ENCODE measurements around the gene NOS1AP. TPM values are rescaled to one million over a fixed set of nuclear protein-coding genes. Genes with fewer than 3 reads are reported as not detected.
"Not testable (repeated sequence)": the region's sequence is repeated elsewhere in the genome, so short reads cannot be mapped to it uniquely, and the experiment has no call there.

NOS1AP gene
- total RNA-seq, 2 donors from 2014 or later, result 1.8 to 2.8 TPM

DNA sequence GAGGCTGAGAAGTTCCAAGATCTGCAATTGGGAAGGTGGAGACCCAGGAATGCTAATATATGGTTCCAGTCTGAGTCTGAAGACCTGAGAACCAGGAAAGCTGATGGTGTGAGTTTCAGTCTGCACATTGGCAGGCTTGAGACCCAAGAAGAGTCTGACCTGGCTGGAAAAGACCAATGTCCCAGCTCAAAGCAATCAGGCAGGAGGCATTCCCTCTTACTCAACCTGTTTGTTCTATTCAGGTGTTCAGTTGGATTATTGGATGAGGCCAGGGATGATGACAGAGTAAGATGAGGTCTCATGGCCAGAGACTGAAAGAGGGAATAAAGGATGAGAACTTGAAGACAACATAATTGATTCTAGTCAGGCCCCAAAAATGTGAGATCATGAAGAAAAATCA is 257.1 kb downstream of the NOS1AP start:
- ATAC-seq (no peak), DNase-seq (no peak)
- intact Hi-C loops (cut with DNase I), result no loop called here

- DNase-seq, result no peak
- ATAC-seq, result peak in 1 of 2 donors; percentile 43
- intact Hi-C loops (cut with DNase I), result no loop called here
These were observed 257.8 kb downstream of the NOS1AP start for GRCh38 chr1:162327144-162327787.

GRCh38 chr1:162327788-162328165 is 258.3 kb downstream of the NOS1AP start:
- DNase-seq (no peak), ATAC-seq (no peak)
- intact Hi-C loops (cut with DNase I), result no loop called here

GRCh38 chr1:162328512-162328911 is 259.0 kb downstream of the NOS1AP start:
- DNase-seq, result no peak
- intact Hi-C loops (cut with DNase I), result no loop called here
- no peak for ATAC-seq

GRCh38 chr1:162329826-162330225 is 260.3 kb downstream of the NOS1AP start:
- ATAC-seq (no peak), DNase-seq (no peak)
- intact Hi-C loops (cut with DNase I), result no loop called here

DNA sequence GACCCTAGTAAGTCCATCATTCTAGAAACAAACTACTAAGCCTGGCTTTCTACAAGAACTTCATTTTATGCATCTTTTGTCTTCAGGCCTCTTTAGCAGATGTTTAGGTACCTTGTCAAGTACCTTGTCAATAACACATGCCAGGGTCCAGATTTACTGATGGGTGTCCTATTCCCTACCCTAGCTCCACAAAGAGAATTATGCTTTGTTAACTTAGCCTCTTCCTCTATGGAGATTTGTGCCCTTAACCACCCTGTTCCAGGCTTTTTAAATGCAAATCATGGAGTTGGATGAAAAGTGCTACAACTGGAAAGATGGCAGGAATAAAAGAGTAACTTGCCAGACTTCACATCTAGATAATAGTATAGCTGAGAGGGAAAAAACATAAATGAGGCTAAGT is 264.5 kb downstream of the NOS1AP start:
- DNase-seq (no peak), ATAC-seq (no peak)
- intact Hi-C loops (cut with DNase I), result no loop called here

DNA sequence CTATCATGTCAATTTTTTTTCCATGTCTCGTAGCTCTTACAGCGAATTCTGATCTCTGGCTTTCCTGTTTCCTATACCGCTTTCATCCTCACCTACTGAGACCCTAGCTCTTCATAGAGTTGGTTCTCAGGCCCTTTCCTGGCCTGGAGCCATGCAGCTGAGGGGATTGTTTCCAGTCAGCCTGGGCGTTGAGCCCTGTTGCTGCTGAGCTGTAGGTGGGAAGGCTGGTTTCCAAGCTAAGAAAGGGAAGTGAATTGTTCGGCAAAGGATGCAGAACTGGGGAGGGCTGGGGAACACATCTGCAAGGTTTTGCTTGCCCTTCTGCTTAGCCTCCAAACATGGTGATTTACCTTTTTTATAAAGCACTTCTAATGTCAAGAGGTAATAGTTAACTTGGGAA is 265.6 kb downstream of the NOS1AP start:
- ATAC-seq (no peak), DNase-seq (peak; percentile 29)
- intact Hi-C loops (cut with DNase I), result no loop called here

DNA sequence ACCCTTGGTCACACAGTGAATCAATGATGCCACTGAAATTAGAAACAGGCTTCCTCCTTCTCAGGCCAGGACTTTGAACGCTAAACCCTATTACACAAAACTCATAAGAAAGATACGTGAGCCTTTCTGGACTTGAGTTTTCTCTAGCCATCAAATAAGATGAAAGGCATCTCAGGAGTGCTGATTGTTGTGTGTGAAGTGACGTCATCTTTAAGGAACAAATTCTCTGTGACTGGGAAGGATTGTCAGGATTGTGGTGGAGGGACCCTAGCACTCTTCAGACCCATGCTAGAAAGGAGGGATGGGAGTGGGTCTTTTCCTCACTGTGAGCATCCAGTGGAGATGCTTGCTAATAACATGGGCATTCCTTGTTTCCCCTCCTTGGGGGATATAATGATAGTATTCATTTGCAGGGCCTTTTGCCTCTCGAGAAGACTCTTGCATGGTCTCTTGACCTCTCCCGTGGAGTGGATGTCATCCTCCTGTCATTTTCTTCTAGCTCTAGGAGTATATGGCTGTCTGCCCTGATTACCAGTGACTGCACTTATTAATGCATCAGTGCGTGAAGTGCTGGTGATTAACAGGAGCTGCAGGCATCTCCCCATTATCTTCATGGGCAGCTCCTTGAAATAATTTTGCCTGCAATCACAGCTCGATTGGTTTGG is 267.3 kb downstream of the NOS1AP start:
- DNase-seq (no peak), ATAC-seq (no peak)
- intact Hi-C loops (cut with DNase I), result no loop called here

- ATAC-seq, result no peak
- DNase-seq, result no peak
- intact Hi-C loops (cut with DNase I), result no loop called here
These were observed 273.0 kb downstream of the NOS1AP start for GRCh38 chr1:162342452-162342983.

DNA sequence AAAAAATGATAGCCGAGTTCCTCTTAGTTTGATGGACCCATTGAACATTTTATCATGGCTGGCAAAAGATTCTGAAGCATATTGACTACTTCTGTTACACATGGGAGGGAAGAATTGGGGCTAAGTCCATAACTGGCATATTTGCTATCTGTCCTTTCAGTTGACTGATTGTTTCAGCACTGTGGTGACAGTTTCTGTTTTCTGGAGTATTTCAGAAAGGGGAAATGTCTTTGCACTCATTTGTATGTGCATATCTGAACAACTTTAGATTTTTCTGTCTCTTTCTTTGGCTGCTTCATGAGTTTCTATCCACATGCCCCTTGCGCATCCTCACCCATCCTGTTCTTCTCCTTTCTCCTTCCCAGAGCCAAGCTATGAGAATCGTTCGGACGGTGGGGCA is 274.0 kb downstream of the NOS1AP start:
- no peak for DNase-seq
- ATAC-seq, result no peak
- intact Hi-C loops (cut with DNase I), result no loop called here

GRCh38 chr1:162347281-162347680 is 277.8 kb downstream of the NOS1AP start:
- no peak for ATAC-seq
- intact Hi-C loops (cut with DNase I), result no loop called here
- no peak for DNase-seq

DNA sequence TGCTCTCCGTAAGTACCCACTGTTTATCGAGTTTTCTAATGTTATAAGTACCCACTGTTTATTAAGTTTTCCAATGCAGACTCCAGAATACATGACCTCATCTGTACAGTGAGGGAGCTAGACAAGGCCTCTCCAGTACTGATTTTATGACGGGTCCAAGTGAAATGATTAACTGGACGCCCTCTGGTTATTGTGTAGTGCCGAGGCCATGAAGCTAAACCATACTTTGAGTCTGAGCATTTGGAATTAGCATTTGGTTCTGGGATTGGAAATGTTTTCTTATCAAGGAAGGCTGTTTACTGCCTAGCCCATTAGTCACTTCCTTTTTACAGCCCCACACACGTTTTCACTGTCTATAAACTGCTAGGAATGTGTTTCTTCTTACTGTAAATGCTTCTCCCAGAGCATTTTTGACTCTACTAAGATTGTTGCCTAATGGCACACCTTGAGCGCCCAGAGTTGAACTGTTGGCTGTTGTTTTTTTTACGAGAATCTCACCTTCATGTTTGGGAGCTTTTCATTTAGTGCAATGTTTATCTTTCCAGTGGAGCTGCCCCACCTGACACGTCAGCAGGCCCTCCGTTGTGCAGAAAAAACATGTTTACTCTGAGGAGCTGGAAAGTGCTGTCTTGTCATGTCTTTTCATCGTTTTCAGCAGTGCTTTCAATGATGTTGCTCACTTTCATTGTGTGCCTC is 280.3 kb downstream of the NOS1AP start:
- intact Hi-C loops (cut with DNase I), result no loop called here
- no peak for DNase-seq
- ATAC-seq, result peak in 1 of 2 donors; percentile 66

DNA sequence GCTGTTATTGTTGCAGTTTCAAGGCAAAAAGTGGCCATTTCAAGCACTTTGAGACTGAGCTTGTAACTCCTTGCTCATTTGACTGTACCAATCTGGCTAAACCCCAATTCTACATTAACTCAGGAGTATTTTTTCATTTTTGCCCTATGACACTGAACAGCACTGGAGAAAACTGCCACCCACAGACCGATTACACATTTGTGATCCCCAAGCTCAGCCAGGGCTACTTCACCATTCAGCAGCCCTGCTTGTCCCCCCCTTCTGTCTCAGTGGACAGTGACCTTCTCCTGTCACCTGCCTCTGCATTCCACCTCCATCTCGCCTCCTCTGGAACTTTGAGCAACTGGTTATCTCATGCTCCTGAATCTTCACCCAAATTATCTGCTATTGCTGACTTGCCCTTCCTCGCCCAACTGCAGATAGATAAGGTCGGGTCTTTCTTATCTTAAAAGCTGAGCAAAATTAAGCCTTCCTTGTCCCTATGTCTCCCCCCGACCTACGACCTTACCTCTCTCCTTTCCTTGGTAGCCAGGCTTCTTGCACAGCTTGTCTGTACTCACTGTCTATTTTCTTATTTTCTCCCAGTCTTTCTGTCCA is 281.9 kb downstream of the NOS1AP start:
- intact Hi-C loops (cut with DNase I), result no loop called here
- DNase-seq, result no peak
- ATAC-seq, result no peak

DNA sequence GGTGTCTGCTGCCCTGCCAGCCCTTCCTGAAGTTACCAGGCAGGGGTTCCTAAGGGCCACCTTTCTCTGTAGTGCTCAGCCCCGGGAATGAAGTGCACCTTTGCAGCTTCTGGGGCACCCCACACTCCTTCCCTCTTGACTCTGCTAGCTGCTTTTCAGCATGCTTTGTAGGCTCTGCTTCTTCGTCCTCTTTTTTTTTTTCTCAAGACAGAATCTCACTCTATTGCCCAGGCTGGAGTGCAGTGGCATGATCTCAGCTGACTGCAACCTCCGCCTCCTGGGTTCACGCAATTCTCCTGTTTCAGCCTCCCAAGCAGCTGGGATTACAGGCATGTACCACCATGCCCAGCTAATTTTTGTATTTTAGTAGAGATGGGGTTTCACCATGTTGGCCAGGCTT is 282.4 kb downstream of the NOS1AP start:
- DNase-seq; ATAC-seq; intact Hi-C loops (cut with DNase I): not testable (repeated sequence)

GRCh38 chr1:162353078-162353477 is 283.6 kb downstream of the NOS1AP start:
- intact Hi-C loops (cut with DNase I), result no loop called here
- DNase-seq, result no peak
- no peak for ATAC-seq

- intact Hi-C loops (cut with DNase I), result no loop called here
- DNase-seq, result no peak
- no peak for ATAC-seq
These were observed 284.2 kb downstream of the NOS1AP start for GRCh38 chr1:162353702-162354101.

DNA sequence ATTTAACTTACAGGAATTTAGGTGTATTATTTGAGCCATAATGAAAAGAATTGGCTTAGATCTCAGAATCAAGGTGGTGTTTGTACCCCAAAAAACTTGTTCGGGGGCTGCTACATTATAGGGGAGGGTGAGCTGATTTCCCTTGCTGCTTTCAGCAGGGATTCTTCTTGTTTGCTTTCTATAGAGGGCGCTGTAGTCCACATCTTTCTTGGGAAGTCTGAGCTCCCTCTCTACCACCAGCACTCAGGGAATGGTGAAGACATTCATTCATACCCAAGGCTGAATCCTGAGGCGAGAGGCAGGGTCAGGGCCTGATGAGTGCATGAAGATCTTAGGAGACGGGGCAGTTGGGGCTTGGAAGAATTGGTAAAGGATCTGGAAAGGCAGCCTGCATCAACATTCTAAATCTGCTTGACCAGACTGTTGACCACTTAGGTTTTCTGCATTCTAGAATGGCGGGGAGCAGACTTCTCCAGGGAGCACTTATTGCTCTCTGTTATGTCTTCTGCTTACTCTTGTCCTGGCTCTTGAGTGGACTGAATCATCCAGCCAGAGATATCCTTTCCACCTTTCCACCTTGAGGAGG is 288.3 kb downstream of the NOS1AP start:
- intact Hi-C loops (cut with DNase I), result no loop called here
- ATAC-seq, result no peak

GRCh38 chr1:162358928-162359327 is 289.4 kb downstream of the NOS1AP start:
- intact Hi-C loops (cut with DNase I), result no loop called here
- ATAC-seq, result peak in 1 of 2 donors; percentile 21
- DNase-seq, result no peak

More for the DNA sequence above, 288.3 kb downstream of the NOS1AP start:
- no peak for DNase-seq

- intact Hi-C loops (cut with DNase I), result no loop called here
- DNase-seq, result no peak
These were observed 290.2 kb downstream of the NOS1AP start for GRCh38 chr1:162359523-162360236.

More at GRCh38 chr1:162359523-162360236, 290.2 kb downstream of the NOS1AP start:
- no peak for ATAC-seq
